Activated CD4-positive, alpha-beta T cell treated with anti-CD3 and anti-CD28 coated beads, Interleukin-2, amount 10 ng/mL, durations not matched to agents 7 days and 5 days (primary cell): ENCODE measurements around the gene MYOF. TPM values are rescaled to one million over a fixed set of nuclear protein-coding genes. Genes with fewer than 3 reads are reported as not detected.
"Not testable (repeated sequence)": the region's sequence is repeated elsewhere in the genome, so short reads cannot be mapped to it uniquely, and the experiment has no call there.

Experiments
- CTCF ChIA-PET: fragments of 350-600 bp; sonication (Branson Sonifier 250); formaldehyde crosslinking; loops from one replicate; lab custom pipeline; 2021; ENCODE audit warnings: antibody characterized with exemption; lab: Charles Lee
- POLR2A ChIA-PET: fragments of 350-600 bp; sonication (Branson Sonifier 250); formaldehyde crosslinking; loops from one replicate; lab custom pipeline; 2021; ENCODE audit warnings: antibody characterized with exemption; lab: Charles Lee
- DNase-seq: peaks from one replicate; pipeline ENCODE4 v3.0.0-alpha.2; 2020
- H3K27ac Mint-ChIP-seq: one replicate; pipeline ENCODE4 v1.8.0; 2021; ENCODE audit warnings: mild to moderate bottlenecking, moderate library complexity, mixed read lengths
- H3K27me3 Mint-ChIP-seq: one replicate; pipeline ENCODE4 v1.8.0; 2021; ENCODE audit warnings: mixed read lengths
- H3K36me3 Mint-ChIP-seq: one replicate; pipeline ENCODE4 v1.8.0; 2021; ENCODE audit warnings: low read depth, mixed read lengths
- H3K4me1 Mint-ChIP-seq: one replicate; pipeline ENCODE4 v1.8.0; 2021; ENCODE audit warnings: mixed read lengths
- H3K4me3 Mint-ChIP-seq: one replicate; pipeline ENCODE4 v1.8.0; 2021; ENCODE audit warnings: mild to moderate bottlenecking, moderate library complexity, mixed read lengths
- H3K9me3 Mint-ChIP-seq: one replicate; pipeline ENCODE4 v1.8.0; 2021; ENCODE audit warnings: mixed read lengths
- total RNA-seq, 2 experiments: library from RNA; stranded (reverse); gene quantifications; one replicate each; pipeline ENCODE4 v1.2.3, GENCODE V29; 2021

MYOF gene
- total RNA-seq, 2 experiments from 2014 or later = 1.4 to 2.7 TPM

GRCh38 chr10:93475871-93476270, 6.3 kb downstream of the MYOF start:
- POLR2A ChIA-PET = no interaction called here
- peaks cover 3% of the 10 kb centered on the region for H3K9me3 Mint-ChIP-seq

GRCh38 chr10:93475227-93475626, 6.9 kb downstream of the MYOF start:
- Mint-ChIP-seq H3K36me3 (no peaks in the 10 kb centered on the region), H3K27ac (no peak overlapping the region), H3K9me3 (peaks cover 6% of the 10 kb centered on the region), H3K4me3 (no peak overlapping the region), H3K4me1 (no peaks in the 10 kb centered on the region), H3K27me3 (no peaks in the 10 kb centered on the region)
- POLR2A ChIA-PET = no interaction called here
- no peak for DNase-seq
- CTCF ChIA-PET = interaction anchor here (0.7 to 3.8 kb wide), 4 partner anchors 11 to 99 kb away, joined by 4 to 20 read pairs (median 5); no protein-coding TSS in a partner anchor

More at GRCh38 chr10:93475871-93476270, 6.3 kb downstream of the MYOF start:
- no peak for DNase-seq
- Mint-ChIP-seq H3K27me3 (no peaks in the 10 kb centered on the region), H3K4me3 (no peak overlapping the region), H3K36me3 (no peaks in the 10 kb centered on the region), H3K27ac (no peak overlapping the region), H3K4me1 (no peaks in the 10 kb centered on the region)
- CTCF ChIA-PET = interaction anchor here (1.1 to 3.8 kb wide), 3 partner anchors 14 to 100 kb away, joined by 4 to 20 read pairs (median 5); no protein-coding TSS in a partner anchor

- POLR2A ChIA-PET = no interaction called here
Measured at GRCh38 chr10:93473804-93474472, 8.2 kb downstream of the MYOF start.

GRCh38 chr10:93473161-93473560, 9.0 kb downstream of the MYOF start:
- no peaks in the 10 kb centered on the region for H3K4me1 Mint-ChIP-seq
- H3K9me3 Mint-ChIP-seq = peaks cover 6% of the 10 kb centered on the region
- no peaks in the 10 kb centered on the region for H3K36me3 Mint-ChIP-seq
- no peak for DNase-seq
- H3K27ac Mint-ChIP-seq = no peak overlapping the region
- no peaks in the 10 kb centered on the region for H3K27me3 Mint-ChIP-seq
- no peak overlapping the region for H3K4me3 Mint-ChIP-seq
- CTCF ChIA-PET = interaction anchor here (1.5 to 6.3 kb wide), 4 partner anchors 9 to 97 kb away, joined by 4 to 32 read pairs (median 14); partner anchors contain the start of gene MYOF
- POLR2A ChIA-PET = no interaction called here

More at GRCh38 chr10:93473804-93474472, 8.2 kb downstream of the MYOF start:
- no peaks in the 10 kb centered on the region for H3K4me1 Mint-ChIP-seq
- CTCF ChIA-PET = interaction anchor here (1.8 to 3.8 kb wide), 2 partner anchors 22 to 98 kb away, joined by 7 to 20 read pairs; no protein-coding TSS in a partner anchor
- no peak overlapping the region for H3K27ac Mint-ChIP-seq
- peaks cover 6% of the 10 kb centered on the region for H3K9me3 Mint-ChIP-seq
- no peak overlapping the region for H3K4me3 Mint-ChIP-seq
- H3K27me3 Mint-ChIP-seq = no peaks in the 10 kb centered on the region
- H3K36me3 Mint-ChIP-seq = no peaks in the 10 kb centered on the region
- DNase-seq = no peak

- DNase-seq = no peak
- Mint-ChIP-seq H3K4me3 (no peak overlapping the region), H3K27me3 (no peaks in the 10 kb centered on the region), H3K36me3 (peaks cover 1% of the 10 kb centered on the region), H3K4me1 (no peaks in the 10 kb centered on the region), H3K9me3 (peaks cover 9% of the 10 kb centered on the region), H3K27ac (no peak overlapping the region)
- CTCF ChIA-PET = interaction anchor here (0.8 to 6.3 kb wide), 9 partner anchors 9 to 94 kb away, joined by 3 to 32 read pairs (median 3); partner anchors contain the start of gene MYOF
- POLR2A ChIA-PET = no interaction called here
Measured at GRCh38 chr10:93471110-93471651, 11.0 kb downstream of the MYOF start.

- H3K9me3 Mint-ChIP-seq = peaks cover 9% of the 10 kb centered on the region
- no peak overlapping the region for H3K27ac Mint-ChIP-seq
- no peak for DNase-seq
- peaks cover 1% of the 10 kb centered on the region for H3K36me3 Mint-ChIP-seq
- POLR2A ChIA-PET = no interaction called here
- no peaks in the 10 kb centered on the region for H3K4me1 Mint-ChIP-seq
- H3K27me3 Mint-ChIP-seq = no peaks in the 10 kb centered on the region
- CTCF ChIA-PET = interaction anchor here (0.6 to 6.3 kb wide), 3 partner anchors 13 to 1131 kb away, joined by 3 to 32 read pairs (median 16); partner anchors contain the start of gene MYOF
- no peak overlapping the region for H3K4me3 Mint-ChIP-seq
Measured at GRCh38 chr10:93469454-93469853, 12.7 kb downstream of the MYOF start.

- CTCF ChIA-PET = interaction anchor here (1.2 to 6.3 kb wide), 3 partner anchors 14 to 92 kb away, joined by 4 to 32 read pairs (median 16); partner anchors contain the start of gene MYOF
- Mint-ChIP-seq H3K9me3 (peaks cover 9% of the 10 kb centered on the region), H3K27ac (no peak overlapping the region), H3K27me3 (no peaks in the 10 kb centered on the region), H3K4me1 (peaks cover 5% of the 10 kb centered on the region), H3K4me3 (no peak overlapping the region), H3K36me3 (peaks cover 1% of the 10 kb centered on the region)
- DNase-seq = no peak
- POLR2A ChIA-PET = no interaction called here
Measured at GRCh38 chr10:93468461-93469213, 13.5 kb downstream of the MYOF start.

GRCh38 chr10:93467635-93468034, 14.5 kb downstream of the MYOF start:
- H3K9me3 Mint-ChIP-seq, H3K27me3 Mint-ChIP-seq, DNase-seq, H3K27ac Mint-ChIP-seq, H3K36me3 Mint-ChIP-seq, H3K4me3 Mint-ChIP-seq: not testable (repeated sequence)
- CTCF ChIA-PET = interaction anchor here (1.2 to 6.3 kb wide), 2 partner anchors 15 to 87 kb away, joined by 4 to 32 read pairs; partner anchors contain the start of gene MYOF
- H3K4me1 Mint-ChIP-seq = peaks cover 10% of the 10 kb centered on the region
- POLR2A ChIA-PET = interaction anchor here (0.6 kb wide), 1 partner anchor 26 kb away, joined by 8 read pairs; no protein-coding TSS in a partner anchor

GRCh38 chr10:93465806-93466675, 16.1 kb downstream of the MYOF start:
- ChIA-PET POLR2A (interaction anchor here (0.6 kb wide), 1 partner anchor 7 kb away, joined by 4 read pairs; no protein-coding TSS in a partner anchor), CTCF (interaction anchor here (0.6 kb wide), 1 partner anchor 808 kb away, joined by 3 read pairs; no protein-coding TSS in a partner anchor)
- H3K36me3 Mint-ChIP-seq = peaks cover 1% of the 10 kb centered on the region
- peaks cover 20% of the 10 kb centered on the region for H3K4me1 Mint-ChIP-seq
- H3K27me3 Mint-ChIP-seq = no peaks in the 10 kb centered on the region
- H3K27ac Mint-ChIP-seq = no peak overlapping the region
- H3K4me3 Mint-ChIP-seq = no peak overlapping the region
- H3K9me3 Mint-ChIP-seq = peaks cover 6% of the 10 kb centered on the region
- DNase-seq = no peak

- H3K27ac Mint-ChIP-seq = no peak overlapping the region
- H3K4me1 Mint-ChIP-seq = peaks cover 21% of the 10 kb centered on the region
- H3K36me3 Mint-ChIP-seq = peaks cover 1% of the 10 kb centered on the region
- no peak for DNase-seq
- ChIA-PET CTCF (interaction anchor here (0.6 to 0.7 kb wide), 3 partner anchors 8 to 807 kb away, joined by 3 to 4 read pairs (median 3); no protein-coding TSS in a partner anchor), POLR2A (no interaction called here)
- H3K9me3 Mint-ChIP-seq = peaks cover 2% of the 10 kb centered on the region
- no peaks in the 10 kb centered on the region for H3K27me3 Mint-ChIP-seq
- H3K4me3 Mint-ChIP-seq = no peak overlapping the region
Measured at GRCh38 chr10:93464776-93465388, 17.3 kb downstream of the MYOF start.

GRCh38 chr10:93463723-93464476, 18.2 kb downstream of the MYOF start:
- ChIA-PET CTCF (interaction anchor here (0.9 to 1.5 kb wide), 4 partner anchors 15 to 87 kb away, joined by 3 to 10 read pairs (median 3); no protein-coding TSS in a partner anchor), POLR2A (no interaction called here)
- Mint-ChIP-seq H3K9me3 (peaks cover 2% of the 10 kb centered on the region), H3K36me3 (peaks cover 1% of the 10 kb centered on the region), H3K27ac (no peak overlapping the region), H3K4me1 (peaks cover 21% of the 10 kb centered on the region), H3K27me3 (no peaks in the 10 kb centered on the region), H3K4me3 (no peak overlapping the region)
- DNase-seq = no peak
